Hepatic stellate cell (primary cell): ENCODE results near the gene PIGK.

Experiments
- DNase-seq: peaks from one replicate; pipeline ENCODE4 v3.0.0; 2011; ENCODE audit warnings: low spot score

The PIGK gene

GRCh38 chr1:77039111-77039510 is 180.1 kb downstream of the PIGK start:
- no peak for DNase-seq
